ENCODE data around the gene ZNF518A.
"Not testable (repeated sequence)": the region's sequence is repeated elsewhere in the genome, so short reads cannot be mapped to it uniquely, and the experiment has no call there.

The ZNF518A gene

GRCh38 chr10:96137567-96137966, 7.5 kb downstream of the ZNF518A start:
- DNase-seq = no peak

- no peak for DNase-seq
These were observed 8.0 kb downstream of the ZNF518A start for GRCh38 chr10:96138102-96138501.

GRCh38 chr10:96152437-96152836, 22.3 kb downstream of the ZNF518A start:
- no peak for DNase-seq

GRCh38 chr10:96153070-96153469, 23.0 kb downstream of the ZNF518A start:
- DNase-seq = no peak

- DNase-seq = no peak
These were observed 35.6 kb downstream of the ZNF518A start for GRCh38 chr10:96165726-96166125.

GRCh38 chr10:96168546-96168945, 38.4 kb downstream of the ZNF518A start:
- DNase-seq = no peak

- no peak for DNase-seq
These were observed 40.1 kb downstream of the ZNF518A start for GRCh38 chr10:96170230-96170629.

- DNase-seq = no peak
These were observed 42.6 kb downstream of the ZNF518A start for GRCh38 chr10:96172666-96173065.

GRCh38 chr10:96176985-96177384, 46.9 kb downstream of the ZNF518A start:
- no peak for DNase-seq

GRCh38 chr10:96188421-96188820, 58.3 kb downstream of the ZNF518A start:
- DNase-seq = no peak

- DNase-seq = no peak
These were observed 58.8 kb downstream of the ZNF518A start for GRCh38 chr10:96188916-96189315.

- DNase-seq = not testable (repeated sequence)
These were observed 59.4 kb downstream of the ZNF518A start for GRCh38 chr10:96189505-96189904.

GRCh38 chr10:96201525-96201924, 71.4 kb downstream of the ZNF518A start:
- no peak for DNase-seq

- DNase-seq = no peak
These were observed 75.5 kb downstream of the ZNF518A start for GRCh38 chr10:96205580-96205979.

GRCh38 chr10:96208271-96208670, 78.2 kb downstream of the ZNF518A start:
- no peak for DNase-seq

- no peak for DNase-seq
These were observed 78.8 kb downstream of the ZNF518A start for GRCh38 chr10:96208946-96209345.

GRCh38 chr10:96211764-96212163, 81.7 kb downstream of the ZNF518A start:
- no peak for DNase-seq

- DNase-seq = no peak
These were observed 82.8 kb downstream of the ZNF518A start for GRCh38 chr10:96212911-96213310.
